NCI-H2171 (cell line): ENCODE results near the gene SIM1.

Source experiments
- DNase-seq: peaks from one replicate; lab custom pipeline; 2025; lab: John Stamatoyannopoulos, UW

The SIM1 gene

GRCh38 chr6:100464903-100465700, at the start of gene SIM1:
Gene SIM1, minus strand, starts transcription at chr6:100464921. Its CDS starts 1,453 bp downstream, at chr6:100463468.
- no peak for DNase-seq

GRCh38 chr6:100512203-100512862, 47.6 kb upstream of the SIM1 start:
- DNase-seq = no peak

- DNase-seq = no peak
Measured at GRCh38 chr6:100509101-100509500, 44.4 kb upstream of the SIM1 start.

- DNase-seq = no peak
Measured at GRCh38 chr6:100506651-100507050, 41.9 kb upstream of the SIM1 start.

GRCh38 chr6:100504786-100505737, 40.3 kb upstream of the SIM1 start:
- DNase-seq = no peak

GRCh38 chr6:100503043-100503705, 38.5 kb upstream of the SIM1 start:
- no peak for DNase-seq

GRCh38 chr6:100493206-100493888, 28.6 kb upstream of the SIM1 start:
- DNase-seq = no peak

GRCh38 chr6:100491952-100492670, 27.4 kb upstream of the SIM1 start:
- DNase-seq = no peak

- no peak for DNase-seq
Measured at GRCh38 chr6:100490065-100490464, 25.3 kb upstream of the SIM1 start.

GRCh38 chr6:100488244-100488643, 23.5 kb upstream of the SIM1 start:
- DNase-seq = no peak

- DNase-seq = no peak
Measured at GRCh38 chr6:100487638-100488037, 22.9 kb upstream of the SIM1 start.

GRCh38 chr6:100485268-100485667, 20.5 kb upstream of the SIM1 start:
- DNase-seq = no peak

GRCh38 chr6:100484474-100484873, 19.8 kb upstream of the SIM1 start:
- no peak for DNase-seq

- no peak for DNase-seq
Measured at GRCh38 chr6:100482698-100483097, 18.0 kb upstream of the SIM1 start.

- DNase-seq = no peak
Measured at GRCh38 chr6:100479179-100480035, 14.7 kb upstream of the SIM1 start.

GRCh38 chr6:100475554-100476320, 11.0 kb upstream of the SIM1 start:
- no peak for DNase-seq

GRCh38 chr6:100473182-100473581, 8.5 kb upstream of the SIM1 start:
- DNase-seq = no peak

- no peak for DNase-seq
Measured at GRCh38 chr6:100472674-100473073, 8.0 kb upstream of the SIM1 start.
